Ascending aorta (tissue), 2 donors: ENCODE data around the gene FOXK1. TPM values are rescaled to one million over a fixed set of nuclear protein-coding genes. Genes with fewer than 3 reads are reported as not detected.
A peak's percentile ranks its signal among the peaks of the same experiment; 100 is the strongest.

Source experiments
- DNase-seq, 2 donors: peaks; one replicate each; pipeline ENCODE4 v3.0.0-alpha.2; 2019; ENCODE audit warnings: low spot score in 2 of 2
- H3K27ac ChIP-seq, 2 donors: fragments of 200-600 bp; sonication (generic); one replicate each; pipeline ENCODE4 v1.5.1; 2016 to 2017; ENCODE audit warnings: mild to moderate bottlenecking in 1 of 2
- H3K27me3 ChIP-seq: fragments of 200-600 bp; sonication (generic); one replicate; pipeline ENCODE4 v1.5.1; 2017
- H3K36me3 ChIP-seq, 2 donors: fragments of 200-600 bp; sonication (generic); one replicate each; pipeline ENCODE4 v1.5.1; 2016
- H3K4me1 ChIP-seq, 2 donors: fragments of 200-600 bp; sonication (generic); one replicate each; pipeline ENCODE4 v1.5.1; 2016 to 2017; ENCODE audit warnings: mild to moderate bottlenecking in 1 of 2
- H3K4me3 ChIP-seq, 2 donors: fragments of 200-600 bp; sonication (generic); one replicate each; pipeline ENCODE4 v1.5.1; 2016 to 2017; ENCODE audit warnings: mild to moderate bottlenecking in 1 of 2
- H3K9me3 ChIP-seq, 2 donors: fragments of 200-600 bp; sonication (generic); one replicate each; pipeline ENCODE4 v1.5.1; 2016
- intact Hi-C: fragments of 100-400 bp; cut with DNase I; formaldehyde crosslinking; loops from one replicate; pipeline ENCODE4 v1.15.1; 2023
- total RNA-seq: library from RNA; depleted of rRNA; stranded (reverse); fragments of >200 nt; gene quantifications from one replicate; pipeline ENCODE4 v1.1.0, GENCODE V29; 2016
- TF ChIP-seq, protein P1 (sequence below), 3 experiments: fragments of 200-600 bp in 2 of 3; fragments of 450-650 bp in 1 of 3; sonication (generic) in 2 of 3; IDR thresholded peaks; one replicate each; pipeline ENCODE4 v1.5.1; 2016 to 2019; ENCODE audit warnings: antibody characterized with exemption in 3 of 3, mild to moderate bottlenecking in 1 of 3, moderate library complexity in 1 of 3

The FOXK1 gene
- total RNA-seq, 1 donor from 2014 or later, result 31.7 TPM

DNA sequence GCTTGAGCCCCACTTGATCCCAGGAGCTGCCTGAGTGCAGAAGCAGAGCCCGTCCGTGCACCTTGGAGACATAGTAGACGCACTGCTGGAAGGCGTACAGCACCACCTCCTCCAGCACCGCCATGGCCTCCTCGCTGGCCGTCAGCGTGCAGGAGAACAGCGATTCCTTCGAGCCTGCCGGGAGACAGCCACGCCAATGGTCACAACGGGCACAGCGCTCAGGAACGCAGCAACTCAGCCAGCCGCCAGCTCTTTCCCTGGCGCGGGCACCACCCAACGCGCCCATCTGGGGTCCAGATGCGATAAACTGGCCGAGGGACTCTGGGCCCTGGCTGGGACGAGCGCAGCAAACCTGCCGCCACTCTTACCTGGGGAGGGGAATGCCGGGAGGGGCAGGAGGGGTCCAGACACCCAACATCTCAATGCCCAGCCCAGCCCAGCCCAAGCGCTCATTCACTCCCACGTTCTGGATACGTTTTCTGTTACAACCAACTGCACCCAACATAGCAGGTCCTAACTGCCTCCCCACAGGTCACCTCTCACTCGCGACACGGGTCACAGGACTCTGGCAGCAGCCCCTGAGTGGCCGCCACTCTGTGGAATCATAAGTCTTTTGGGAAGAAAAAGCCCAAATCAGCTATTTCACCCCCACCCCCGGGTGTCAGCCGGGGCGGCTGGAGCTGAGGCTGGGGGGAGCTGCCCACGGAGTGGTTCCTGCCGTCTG lies 135.2 kb downstream of the FOXK1 start:
- no peaks in the 10 kb centered on the region for H3K9me3 ChIP-seq
- intact Hi-C loops, result no loop called here
- DNase-seq, result no peak
- no peaks in the 10 kb centered on the region for H3K27me3 ChIP-seq
- no peak overlapping the region for H3K27ac ChIP-seq
- peaks cover 0 to 5% of the 10 kb centered on the region in 2 donors for H3K36me3 ChIP-seq
- TF ChIP-seq, protein P1, sequence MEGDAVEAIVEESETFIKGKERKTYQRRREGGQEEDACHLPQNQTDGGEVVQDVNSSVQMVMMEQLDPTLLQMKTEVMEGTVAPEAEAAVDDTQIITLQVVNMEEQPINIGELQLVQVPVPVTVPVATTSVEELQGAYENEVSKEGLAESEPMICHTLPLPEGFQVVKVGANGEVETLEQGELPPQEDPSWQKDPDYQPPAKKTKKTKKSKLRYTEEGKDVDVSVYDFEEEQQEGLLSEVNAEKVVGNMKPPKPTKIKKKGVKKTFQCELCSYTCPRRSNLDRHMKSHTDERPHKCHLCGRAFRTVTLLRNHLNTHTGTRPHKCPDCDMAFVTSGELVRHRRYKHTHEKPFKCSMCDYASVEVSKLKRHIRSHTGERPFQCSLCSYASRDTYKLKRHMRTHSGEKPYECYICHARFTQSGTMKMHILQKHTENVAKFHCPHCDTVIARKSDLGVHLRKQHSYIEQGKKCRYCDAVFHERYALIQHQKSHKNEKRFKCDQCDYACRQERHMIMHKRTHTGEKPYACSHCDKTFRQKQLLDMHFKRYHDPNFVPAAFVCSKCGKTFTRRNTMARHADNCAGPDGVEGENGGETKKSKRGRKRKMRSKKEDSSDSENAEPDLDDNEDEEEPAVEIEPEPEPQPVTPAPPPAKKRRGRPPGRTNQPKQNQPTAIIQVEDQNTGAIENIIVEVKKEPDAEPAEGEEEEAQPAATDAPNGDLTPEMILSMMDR (IDR thresholded peaks at IDR 0.05), result no peak
- no peak overlapping the region for H3K4me3 ChIP-seq
- peaks cover 0 to 6% of the 10 kb centered on the region in 2 donors for H3K4me1 ChIP-seq

DNA sequence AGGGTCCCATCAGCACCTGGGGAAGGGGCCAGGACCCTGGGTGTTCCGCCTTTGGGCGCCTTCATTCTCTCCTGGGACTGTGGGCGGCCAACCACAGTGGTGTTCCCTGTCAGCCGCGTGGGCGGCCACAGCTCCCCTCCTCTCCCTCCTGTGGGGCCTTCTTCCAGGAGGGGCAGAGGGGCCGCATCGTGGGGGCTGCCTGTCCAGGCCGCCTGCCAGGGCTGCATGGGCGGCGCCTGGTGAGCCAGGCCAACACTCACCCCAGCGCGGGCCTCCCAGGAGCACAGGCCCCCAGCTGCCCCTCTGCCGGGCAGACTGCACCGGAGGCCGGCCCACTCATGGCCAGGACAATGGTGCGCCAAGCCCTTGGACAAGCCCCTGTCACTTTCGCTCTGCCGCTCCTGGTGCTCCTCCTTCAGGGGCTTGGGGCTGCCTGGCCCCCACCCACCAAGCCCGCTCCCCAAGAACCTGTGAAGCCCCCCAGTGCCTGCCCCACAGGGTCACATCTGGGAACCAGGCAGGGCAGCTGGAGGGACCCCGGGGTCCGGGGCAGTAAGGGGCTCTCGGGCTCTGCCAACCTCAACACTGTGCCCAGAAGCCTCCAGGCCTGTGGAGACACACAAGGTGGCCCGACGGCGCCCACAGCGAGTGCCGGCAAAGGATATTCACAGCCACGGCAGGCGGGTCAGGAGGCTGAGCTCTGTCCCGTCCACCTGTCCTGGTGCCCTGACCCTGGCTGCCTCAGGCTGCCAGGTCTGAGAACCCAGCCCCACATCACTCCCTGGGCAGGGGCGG lies 136.1 kb downstream of the FOXK1 start:
- H3K27me3 ChIP-seq, result no peaks in the 10 kb centered on the region
- DNase-seq, result no peak
- no peak overlapping the region for H3K4me3 ChIP-seq
- H3K36me3 ChIP-seq, result peaks cover 0 to 5% of the 10 kb centered on the region in 2 donors
- H3K27ac ChIP-seq, result no peak overlapping the region
- TF ChIP-seq, protein P1 (IDR thresholded peaks at IDR 0.05), result no peak
- intact Hi-C loops, result no loop called here
- no peaks in the 10 kb centered on the region for H3K9me3 ChIP-seq
- H3K4me1 ChIP-seq, result peaks cover 0 to 6% of the 10 kb centered on the region in 2 donors

DNA sequence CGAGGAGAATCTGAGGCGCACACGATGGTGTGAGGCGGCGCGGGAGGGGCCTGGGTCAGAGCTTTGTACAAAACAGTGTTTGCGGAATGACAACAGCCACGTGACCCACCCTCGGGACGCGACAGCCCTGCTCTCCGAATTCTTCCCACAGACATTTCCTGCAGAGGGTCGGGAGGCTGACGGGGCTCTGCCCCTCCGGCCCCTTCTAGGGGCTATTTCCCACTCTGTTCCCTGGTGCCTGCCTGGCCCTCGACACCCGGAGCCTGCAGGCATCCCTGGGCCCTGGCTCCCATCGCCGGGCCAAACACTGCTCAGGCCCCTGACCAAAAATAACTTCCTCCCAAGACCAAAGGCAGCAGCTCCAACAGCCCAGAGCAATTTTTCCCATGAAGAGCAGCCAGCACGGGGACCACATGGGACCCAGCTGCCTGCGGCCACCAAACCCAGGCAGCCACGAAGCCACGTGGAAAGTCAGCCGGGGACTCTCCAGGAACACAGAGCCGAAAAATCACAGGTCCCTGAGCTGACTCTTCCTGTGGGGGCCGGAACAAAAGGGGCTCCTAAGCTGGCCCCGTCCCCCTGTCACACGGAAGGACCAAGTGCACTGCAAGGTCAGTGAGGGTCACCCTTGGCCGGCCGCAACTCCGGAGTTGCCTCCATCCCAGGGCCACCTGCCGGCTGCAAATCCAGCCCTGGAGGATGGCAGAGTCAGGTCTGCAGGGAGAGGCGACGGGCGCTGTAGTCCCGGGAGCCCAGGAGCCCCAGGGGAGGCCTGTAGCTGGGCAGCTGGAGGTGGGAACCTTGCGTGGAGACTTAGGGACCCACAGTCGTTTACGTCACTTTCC lies 137.7 kb downstream of the FOXK1 start:
- no peak for DNase-seq
- intact Hi-C loops, result no loop called here
- H3K27ac ChIP-seq, result no peak overlapping the region

DNA sequence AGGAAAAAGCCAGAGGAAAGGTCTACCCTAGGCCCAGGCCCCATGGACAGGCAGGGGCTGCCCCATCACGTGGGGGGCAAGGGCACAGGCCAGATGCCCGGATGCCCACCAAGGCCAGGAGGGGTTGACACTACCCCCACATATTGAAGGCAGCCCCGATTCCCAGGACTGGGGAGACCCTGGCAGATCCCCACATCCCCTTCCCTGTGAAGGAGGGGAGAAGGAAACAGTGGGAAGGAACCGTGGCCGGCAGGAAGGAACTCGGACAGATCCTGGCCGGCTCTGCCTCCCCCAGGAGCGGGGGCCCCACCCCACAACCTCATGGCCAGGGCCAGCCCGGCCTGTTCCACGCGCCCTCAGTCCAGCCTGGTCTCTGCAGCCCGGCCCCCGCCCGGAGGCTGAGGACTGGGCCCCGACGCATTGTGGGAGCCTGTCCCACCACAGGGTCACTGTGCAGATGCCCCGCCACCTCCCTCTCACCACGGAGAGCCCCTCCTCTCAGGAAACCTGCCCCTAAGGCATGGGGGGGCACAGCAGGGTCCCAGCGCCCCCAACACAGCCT lies 138.4 kb downstream of the FOXK1 start:
- no peak for DNase-seq
- H3K27me3 ChIP-seq, result no peaks in the 10 kb centered on the region
- no peak overlapping the region for H3K4me3 ChIP-seq
- H3K4me1 ChIP-seq, result peaks cover 0 to 6% of the 10 kb centered on the region in 2 donors
- no peak overlapping the region for H3K27ac ChIP-seq
- H3K9me3 ChIP-seq, result no peaks in the 10 kb centered on the region
- intact Hi-C loops, result no loop called here
- no peaks in the 10 kb centered on the region for H3K36me3 ChIP-seq
- TF ChIP-seq, protein P1 (IDR thresholded peaks at IDR 0.05), result no peak

More for the DNA sequence above, 137.7 kb downstream of the FOXK1 start:
- TF ChIP-seq, protein P1 (IDR thresholded peaks at IDR 0.05), result no peak
- peaks cover 0 to 6% of the 10 kb centered on the region in 2 donors for H3K4me1 ChIP-seq
- H3K27me3 ChIP-seq, result no peaks in the 10 kb centered on the region
- peak overlapping the region in 1 of 2 donors; percentile 21 for H3K4me3 ChIP-seq
- H3K36me3 ChIP-seq, result no peaks in the 10 kb centered on the region
- no peaks in the 10 kb centered on the region for H3K9me3 ChIP-seq

Other genes starting within 250 kb of the FOXK1 start
- gene AP5Z1, start 93.3 kb downstream of the FOXK1 start, total RNA-seq, result 115 TPM
- not detected for gene PAPOLB, start 179.7 kb downstream of the FOXK1 start, total RNA-seq
- gene RADIL, start 201.4 kb downstream of the FOXK1 start, total RNA-seq, result 42.4 TPM